ENCODE measurements around the gene SGK2. TPM values are rescaled to one million over a fixed set of nuclear protein-coding genes. Genes with fewer than 3 reads are reported as not detected.
A peak's percentile ranks its signal among the peaks of the same experiment; 100 is the strongest.

The SGK2 gene
- total and polyA plus RNA-seq, 2 of the 13 experiments (the other 11 are each of a cell fraction or from before 2014, with no cell fraction given), result 6.2 to 29.4 TPM

- peak; percentile 19; the same call in 1 of the 2 replicates for TF ChIP-seq MTA1 (CRISPR knock-in tag; IDR thresholded peaks at IDR 0.05; ENCODE audit: borderline replicate concordance)
- peak; percentile 95; the same call in 1 of the 2 replicates for TF ChIP-seq ZBTB4 (CRISPR knock-in tag; IDR thresholded peaks at IDR 0.05; ENCODE audit: borderline replicate concordance)
- no peak; the same call in 1 of the 2 replicates for TF ChIP-seq KMT2B (CRISPR knock-in tag; IDR thresholded peaks at IDR 0.05)
- TF ChIP-seq RXRB (CRISPR knock-in tag; IDR thresholded peaks at IDR 0.05; ENCODE audit: borderline replicate concordance), result peak; percentile 98
- peak; percentile 54; the same call in 1 of the 2 replicates for TF ChIP-seq ZNF121 (CRISPR knock-in tag; IDR thresholded peaks at IDR 0.05)
- TF ChIP-seq ZNF44 (CRISPR knock-in tag; IDR thresholded peaks at IDR 0.05), result peak; percentile 79; the same call in 1 of the 2 replicates
- TF ChIP-seq KDM2A (CRISPR knock-in tag; IDR thresholded peaks at IDR 0.05; ENCODE audit: borderline replicate concordance, low read depth), result peak; percentile 73
- TF ChIP-seq ZNF639 (CRISPR knock-in tag; conservative IDR thresholded peaks at IDR 0.05), result no peak; the same call in 1 of the 2 replicates
- peak; percentile 61 for TF ChIP-seq ZBTB26 (CRISPR knock-in tag; IDR thresholded peaks at IDR 0.05; ENCODE audit: borderline replicate concordance)
- peak; percentile 64 for TF ChIP-seq JUND (CRISPR knock-in tag; IDR thresholded peaks at IDR 0.05)
- TF ChIP-seq ZNF660 (CRISPR knock-in tag; IDR thresholded peaks at IDR 0.05; ENCODE audit: borderline replicate concordance, low read depth), result no peak; the same call in 1 of the 2 replicates
- TF ChIP-seq ZNF678 (CRISPR knock-in tag; IDR thresholded peaks at IDR 0.05), result peak; percentile 11; the same call in 1 of the 2 replicates
- TF ChIP-seq REPIN1 (CRISPR knock-in tag; IDR thresholded peaks at IDR 0.05; ENCODE audit: borderline replicate concordance, low read depth), result no peak
- no peak for TF ChIP-seq ZNF317 (CRISPR knock-in tag; IDR thresholded peaks at IDR 0.05)
- peak; percentile 96 for TF ChIP-seq FOSL2 (CRISPR knock-in tag; IDR thresholded peaks at IDR 0.05)
- TF ChIP-seq MYPOP (CRISPR knock-in tag; IDR thresholded peaks at IDR 0.05), result peak; percentile 91
Observed at GRCh38 chr20:43558412-43559146, at the start of gene SGK2 (continued).

Measured in HepG2 (cell line).